Thyroid gland (tissue), 4 donors: ENCODE data around the gene KRTAP29-1.

Experiments used
- CTCF ChIP-seq, 6 experiments: fragments of 200-600 bp in 3 of 6; fragments of 450-650 bp in 3 of 6; sonication (generic) in 3 of 6; IDR thresholded peaks; one replicate each; pipeline ENCODE4 v1.5.1; 2016 to 2019; ENCODE audit warnings: antibody characterized with exemption in 6 of 6, mild to moderate bottlenecking in 2 of 6, inconsistent platforms in 1 of 6, moderate library complexity in 1 of 6
- POLR2A ChIP-seq, 2 donors: fragments of 450-650 bp; IDR thresholded peaks; one replicate each; pipeline ENCODE4 v1.6.1; 2017; ENCODE audit warnings: antibody characterized with exemption in 2 of 2, mild to moderate bottlenecking in 2 of 2, moderate library complexity in 1 of 2

GRCh38 chr17:41331606-41332005 is 29.0 kb upstream of the KRTAP29-1 start:
- TF ChIP-seq CTCF (IDR thresholded peaks at IDR 0.05), result no peak
- no peak for TF ChIP-seq POLR2A (IDR thresholded peaks at IDR 0.05)
